B cell (primary cell): ENCODE measurements around the gene DENND1C. TPM values are rescaled to one million over a fixed set of nuclear protein-coding genes. Genes with fewer than 3 reads are reported as not detected.

Experiments
- ATAC-seq: fragments of 200-7000 bp; cut with Tn5 transposase; one replicate; pipeline ENCODE4 v1.10.0; 2021; ENCODE audit warnings: low read depth, mild to moderate bottlenecking, moderate number of reproducible peaks, moderate library complexity
- CTCF ChIA-PET: fragments of 350-600 bp; sonication (Branson Sonifier 250); formaldehyde crosslinking; loops from one replicate; lab custom pipeline; 2021; ENCODE audit warnings: antibody characterized with exemption, inconsistent platforms; lab: Charles Lee
- POLR2A ChIA-PET: fragments of 350-600 bp; sonication (Branson Sonifier 250); formaldehyde crosslinking; loops from one replicate; lab custom pipeline; 2021; ENCODE audit warnings: antibody characterized with exemption; lab: Charles Lee
- DNase-seq: peaks from one replicate; pipeline ENCODE4 v3.0.0; 2013
- H2AFZ ChIP-seq: 2 replicates; pipeline ENCODE4 v1.6.1; 2012; ENCODE audit warnings: mild to moderate bottlenecking, low read depth, low read length; ENCODE audit not compliant: insufficient read depth, poor library complexity, severe bottlenecking
- H3K27ac ChIP-seq, 2 donors: 1 replicate in 1 of 2; 2 replicates in 1 of 2; pipeline ENCODE4 v1.5.1; 2012 to 2013; ENCODE audit warnings: low read length in 2 of 2, mild to moderate bottlenecking in 2 of 2, moderate library complexity in 1 of 2
- H3K27me3 ChIP-seq, 4 experiments: fragments of 200-600 bp in 1 of 4; sonication (generic) in 1 of 4; replicated peaks in 1 of 4; 1 replicate in 2 of 4; 2 replicates in 2 of 4; pipeline versions ENCODE4 v1.6.1 to v1.7.0; 2013 to 2016; ENCODE audit warnings: low read length in 3 of 4, mild to moderate bottlenecking in 2 of 4, mixed read lengths in 1 of 4, moderate library complexity in 1 of 4; ENCODE audit not compliant: insufficient read depth in 4 of 4, control insufficient read depth in 3 of 4; ENCODE audit errors: control extremely low read depth in 1 of 4
- H3K36me3 ChIP-seq, 2 experiments: replicated peaks in 1 of 2; 1 replicate in 1 of 2; 2 replicates in 1 of 2; pipeline versions ENCODE4 v1.6.1 to v1.7.1; 2013; ENCODE audit warnings: low read length in 1 of 2; ENCODE audit not compliant: insufficient read depth in 2 of 2, control insufficient read depth in 1 of 2; ENCODE audit errors: control extremely low read depth in 1 of 2, extremely low read depth in 1 of 2
- H3K4me1 ChIP-seq, 2 donors: fragments of 200-600 bp in 1 of 2; sonication (generic) in 1 of 2; 1 replicate in 1 of 2; 2 replicates in 1 of 2; pipeline versions ENCODE4 v1.5.1 to v1.6.1; 2013 to 2017; ENCODE audit warnings: low read length in 2 of 2; ENCODE audit not compliant: control insufficient read depth in 2 of 2, insufficient read depth in 2 of 2
- H3K4me2 ChIP-seq: replicated peaks from 2 replicates; pipeline ENCODE3; 2012; ENCODE audit warnings: mild to moderate bottlenecking, low read depth, low read length; ENCODE audit not compliant: poor library complexity, severe bottlenecking
- H3K4me3 ChIP-seq, 5 experiments: fragments of 200-600 bp in 1 of 5; sonication (generic) in 1 of 5; 1 replicate in 3 of 5; 2 replicates in 2 of 5; pipeline versions ENCODE4 v1.5.1 to v1.7.0; 2011 to 2016; ENCODE audit warnings: low read length in 4 of 5, mild to moderate bottlenecking in 4 of 5, low read depth in 2 of 5, control low read depth in 1 of 5, moderate library complexity in 1 of 5; ENCODE audit not compliant: insufficient read depth in 1 of 5; ENCODE audit errors: control extremely low read depth in 1 of 5, extremely low read depth in 1 of 5
- H3K79me2 ChIP-seq: fragments of 200-600 bp; sonication (generic); one replicate; pipeline ENCODE4 v1.6.0; 2016; ENCODE audit warnings: low read length; ENCODE audit not compliant: control insufficient read depth, insufficient read depth
- H3K9ac ChIP-seq: fragments of 200-600 bp; sonication (generic); 2 replicates; pipeline ENCODE4 v1.6.1; 2017; ENCODE audit warnings: mild to moderate bottlenecking, low read length, moderate library complexity
- H3K9me3 ChIP-seq, 3 donors: one replicate each; pipeline versions ENCODE4 v1.6.1 to v1.7.1; 2013; ENCODE audit warnings: low read length in 2 of 3; ENCODE audit not compliant: control insufficient read depth in 2 of 3, insufficient read depth in 1 of 3; ENCODE audit errors: control extremely low read depth in 1 of 3
- H4K20me1 ChIP-seq: 2 replicates; pipeline ENCODE4 v1.6.0; 2012; ENCODE audit warnings: mild to moderate bottlenecking, low read length; ENCODE audit not compliant: insufficient read depth, control insufficient read depth, poor library complexity, severe bottlenecking
- H3K27ac Mint-ChIP-seq: one replicate; pipeline ENCODE4 v1.8.0; 2021; ENCODE audit warnings: mixed read lengths
- H3K27me3 Mint-ChIP-seq: one replicate; pipeline ENCODE4 v1.8.0; 2021; ENCODE audit warnings: mixed read lengths
- H3K4me1 Mint-ChIP-seq: one replicate; pipeline ENCODE4 v1.8.0; 2021; ENCODE audit warnings: mixed read lengths
- H3K4me3 Mint-ChIP-seq: one replicate; pipeline ENCODE4 v1.8.0; 2021; ENCODE audit warnings: mixed read lengths
- H3K9me3 Mint-ChIP-seq: one replicate; pipeline ENCODE4 v1.8.0; 2022; ENCODE audit warnings: mixed read lengths; ENCODE audit not compliant: insufficient read depth
- CTCF ChIP-seq: fragments of 200-600 bp; IDR thresholded peaks from one replicate; pipeline ENCODE4 v1.8.0; 2022; ENCODE audit warnings: antibody characterized with exemption, mild to moderate bottlenecking
- EZH2 ChIP-seq: IDR thresholded peaks from 2 replicates; pipeline ENCODE4 v1.6.1; 2012; ENCODE audit warnings: borderline replicate concordance, low read depth, mild to moderate bottlenecking, moderate library complexity, low read length; ENCODE audit not compliant: insufficient read depth, poor library complexity, severe bottlenecking
- WGBS: methylation state at CpG from one replicate; pipeline ENCODE4 v1.1.5; 2013; ENCODE audit warnings: missing lambda C conversion rate; ENCODE audit not compliant: insufficient coverage; 5-methylcytosine and 5-hydroxymethylcytosine counted together
- intact Hi-C: fragments of 100-400 bp; cut with micrococcal nuclease; formaldehyde crosslinking; loops from one replicate; pipeline ENCODE4 v1.10.0; 2022
- polyA plus RNA-seq: library from polyadenylated mRNA; depleted of rRNA; stranded (reverse); fragments of >200 nt; gene quantifications from 2 replicates; pipeline ENCODE4 v1.2.3, GENCODE V29; 2012
- total RNA-seq, 2 donors: library from RNA; stranded (reverse); fragments of 120-200 nt in 1 of 2; gene quantifications; 1 replicate in 1 of 2; 2 replicates in 1 of 2; pipeline versions ENCODE4 v1.2.3 to v1.2.4, GENCODE V29; 2013 to 2022

Gene DENND1C
- total and polyA plus RNA-seq, 2 donors (not counting 1 experiment from before 2014, with no cell fraction given), result 119 to 132 TPM

GRCh38 chr19:6465006-6465405 is 16.6 kb downstream of the DENND1C start:
- no peaks in the 10 kb centered on the region for H3K79me2 ChIP-seq
- H3K27me3 ChIP-seq, result peaks cover 0 to 15% (median 6%) of the 10 kb centered on the region in 4 experiments
- WGBS, result 75% methylated on average over 7 of the region's 9 CpGs
- no peak overlapping the region for H3K4me3 ChIP-seq
- no peak for ATAC-seq
- no peaks in the 10 kb centered on the region for H3K9me3 Mint-ChIP-seq
- TF ChIP-seq CTCF (no peak), EZH2 (no peak)
- ChIA-PET CTCF (interaction anchor here (1.0 kb wide), 1 partner anchor 38 kb away, joined by 3 read pairs; no protein-coding TSS in a partner anchor), POLR2A (interaction anchor here (1.3 kb wide), 1 partner anchor 52 kb away, joined by 6 read pairs; no protein-coding TSS in a partner anchor)
- H3K4me1 Mint-ChIP-seq, result peaks cover 19% of the 10 kb centered on the region
- peak overlapping the region; percentile 85 for H3K4me2 ChIP-seq
- no peak for DNase-seq
- H3K36me3 ChIP-seq, result peaks cover 0 to 18% of the 10 kb centered on the region in 2 experiments
- intact Hi-C loops, result no loop called here
- no peak overlapping the region for H2AFZ ChIP-seq
- no peak overlapping the region for H3K9ac ChIP-seq
- H3K27me3 Mint-ChIP-seq, result no peaks in the 10 kb centered on the region
- H3K27ac ChIP-seq, result no peak overlapping the region
- no peak overlapping the region for H3K27ac Mint-ChIP-seq
- peak overlapping the region; percentile 29 for H3K4me3 Mint-ChIP-seq
- no peaks in the 10 kb centered on the region for H4K20me1 ChIP-seq
- H3K9me3 ChIP-seq, result peaks cover 0 to 10% (median 0%) of the 10 kb centered on the region in 3 donors
- H3K4me1 ChIP-seq, result peaks cover 11 to 17% of the 10 kb centered on the region in 2 donors

GRCh38 chr19:6464070-6464873 is 17.3 kb downstream of the DENND1C start, which contains the start of gene CRB3:
Gene CRB3, plus strand, starts transcription at chr19:6464271. Its CDS starts 431 bp downstream, at chr19:6464702.
- no peaks in the 10 kb centered on the region for H3K9me3 Mint-ChIP-seq
- Histone ChIP-seq H2AFZ (peak within 1 kb of the TSS; percentile 70), H3K4me3 (peak within 1 kb of the TSS in 4 of 5 experiments; percentile 23 to 50 (median 32))

More at GRCh38 chr19:6464070-6464873, 17.3 kb downstream of the DENND1C start, which contains the start of gene CRB3:
- H3K4me3 Mint-ChIP-seq, result peak within 1 kb of the TSS; percentile 71
- WGBS, result 13% methylated on average over 64 of the region's 65 CpGs
- Histone ChIP-seq H3K36me3 (peaks cover 0 to 12% of the 10 kb centered on the region in 2 experiments), H3K27ac (no peak within 1 kb of the TSS), H4K20me1 (no peaks in the 10 kb centered on the region), H3K4me2 (peak within 1 kb of the TSS; percentile 85), H3K9ac (peak within 1 kb of the TSS; percentile 45), H3K27me3 (peaks cover 0 to 15% (median 6%) of the 10 kb centered on the region in 4 experiments), H3K4me1 (peaks cover 11 to 21% of the 10 kb centered on the region in 2 donors), H3K79me2 (no peaks in the 10 kb centered on the region), H3K9me3 (peaks cover 0 to 10% (median 0%) of the 10 kb centered on the region in 3 donors)
- peaks cover 21% of the 10 kb centered on the region for H3K4me1 Mint-ChIP-seq
- ATAC-seq, result no peak
- peak within 1 kb of the TSS; percentile 26 for H3K27ac Mint-ChIP-seq
- ChIA-PET POLR2A (interaction anchor here (1.1 kb wide), 1 partner anchor 17 kb away, joined by 4 read pairs; the partner anchor contains the start of gene DENND1C), CTCF (no interaction called here)
- intact Hi-C loops, result no loop called here
- no peak for TF ChIP-seq CTCF
- TF ChIP-seq EZH2, result no peak
- H3K27me3 Mint-ChIP-seq, result no peaks in the 10 kb centered on the region
- peak; percentile 50 for DNase-seq
